Motor neuron (in vitro differentiated cells): ENCODE data around the gene STK24. TPM values are rescaled to one million over a fixed set of nuclear protein-coding genes. Genes with fewer than 3 reads are reported as not detected.
"Not testable (repeated sequence)": the region's sequence is repeated elsewhere in the genome, so short reads cannot be mapped to it uniquely, and the experiment has no call there.

Source experiments
- ATAC-seq, 8 experiments: fragments of 200-7000 bp; cut with Tn5 transposase; replicated peaks in 6 of 8; 2 replicates each; pipeline ENCODE4 v1.8.0; 2021; ENCODE audit warnings: mild to moderate bottlenecking in 8 of 8, moderate library complexity in 8 of 8
- H3K27ac ChIP-seq, 2 donors: fragments of 250-450 bp; sonication (Bioruptor Pico); 2 replicates each; pipeline ENCODE4 v1.9.0; 2021; ENCODE audit warnings: antibody characterized with exemption in 2 of 2, mild to moderate bottlenecking in 2 of 2, moderate library complexity in 1 of 2
- H3K4me1 ChIP-seq, 2 donors: fragments of 250-450 bp; sonication (Bioruptor Pico); replicated peaks in 1 of 2; 2 replicates each; pipeline ENCODE4 v1.6.1; 2021; ENCODE audit warnings: antibody characterized with exemption in 2 of 2, mild to moderate bottlenecking in 2 of 2, moderate library complexity in 1 of 2
- H3K4me3 ChIP-seq, 5 donors: fragments of 250-450 bp; sonication (Bioruptor Pico); 2 replicates each; pipeline ENCODE4 v1.9.0; 2021; ENCODE audit warnings: antibody characterized with exemption in 5 of 5, mild to moderate bottlenecking in 5 of 5, moderate library complexity in 4 of 5
- WGBS, 10 experiments: fragments of 450-650 bp; shearing (Covaris generic); methylation state at CpG; one replicate each; pipeline ENCODE4 v1.0.0; 2022; 5-methylcytosine and 5-hydroxymethylcytosine counted together
- in situ Hi-C, 9 experiments: fragments of 400-800 bp; cut with MboI; loops; one replicate each; pipeline ENCODE4 v1.15.0; 2021; ENCODE audit warnings: low sequenced_read_pairs in 9 of 9, low pct_unique_long_range_greater_than_20kb in 2 of 9; ENCODE audit not compliant: unreplicated experiment in 9 of 9
- total RNA-seq, 8 experiments: library from RNA; unstranded; fragments of 300-600 nt; gene quantifications; 2 replicates each; pipeline versions ENCODE4 v1.2.3 to v1.2.4, GENCODE V29; 2022

The STK24 gene
- total RNA-seq, 8 experiments from 2014 or later, result 25.9 to 60.0 (median 43.5) TPM

DNA sequence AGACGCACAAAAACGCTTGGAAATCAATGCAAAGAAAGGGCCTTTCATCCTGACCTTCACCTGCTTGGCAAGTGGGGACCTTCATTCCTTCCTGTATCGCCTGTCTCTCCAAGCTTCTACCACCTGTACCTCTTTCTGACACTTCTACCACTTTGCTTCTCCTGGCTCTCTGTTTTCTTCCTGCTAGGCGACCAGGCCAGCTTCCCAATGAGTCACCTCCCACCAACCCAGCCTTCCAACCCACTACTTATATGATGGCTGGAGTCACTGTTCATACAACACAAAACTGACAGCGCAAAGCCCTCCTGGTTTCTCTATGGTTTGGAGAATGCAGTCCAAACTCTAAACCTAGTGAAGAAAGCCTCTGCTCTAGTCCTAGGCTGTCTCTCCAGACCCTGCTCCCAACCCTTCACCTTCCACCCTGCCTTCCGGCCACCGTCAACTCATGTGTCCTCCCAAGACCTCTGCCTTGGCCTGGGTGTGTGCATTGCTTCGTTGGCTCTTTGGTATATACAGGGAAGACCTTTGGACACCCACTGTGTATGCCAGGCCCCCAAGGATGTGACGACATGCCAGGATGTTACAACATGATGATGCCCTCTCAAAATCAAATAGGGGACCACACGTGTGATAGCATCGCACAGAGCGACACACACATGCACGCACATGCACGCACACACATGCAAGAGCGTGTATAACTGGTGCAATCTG lies 148.5 kb downstream of the STK24 start:
- in situ Hi-C loops, result loop anchor here in 1 of 9 experiments (25.0 kb wide), 1 partner anchor 566 kb away; no protein-coding TSS in a partner anchor
- H3K4me1 ChIP-seq, result no peaks in the 10 kb centered on the region
- no peak for ATAC-seq
- H3K4me3 ChIP-seq, result no peak overlapping the region
- 74 to 100% (median 86%) methylated on average over 1 to 12 of the region's 15 CpGs; no CpG with 5 or more reads in 2 of the 10 experiments for WGBS, 10 experiments
- H3K27ac ChIP-seq, result no peak overlapping the region

DNA sequence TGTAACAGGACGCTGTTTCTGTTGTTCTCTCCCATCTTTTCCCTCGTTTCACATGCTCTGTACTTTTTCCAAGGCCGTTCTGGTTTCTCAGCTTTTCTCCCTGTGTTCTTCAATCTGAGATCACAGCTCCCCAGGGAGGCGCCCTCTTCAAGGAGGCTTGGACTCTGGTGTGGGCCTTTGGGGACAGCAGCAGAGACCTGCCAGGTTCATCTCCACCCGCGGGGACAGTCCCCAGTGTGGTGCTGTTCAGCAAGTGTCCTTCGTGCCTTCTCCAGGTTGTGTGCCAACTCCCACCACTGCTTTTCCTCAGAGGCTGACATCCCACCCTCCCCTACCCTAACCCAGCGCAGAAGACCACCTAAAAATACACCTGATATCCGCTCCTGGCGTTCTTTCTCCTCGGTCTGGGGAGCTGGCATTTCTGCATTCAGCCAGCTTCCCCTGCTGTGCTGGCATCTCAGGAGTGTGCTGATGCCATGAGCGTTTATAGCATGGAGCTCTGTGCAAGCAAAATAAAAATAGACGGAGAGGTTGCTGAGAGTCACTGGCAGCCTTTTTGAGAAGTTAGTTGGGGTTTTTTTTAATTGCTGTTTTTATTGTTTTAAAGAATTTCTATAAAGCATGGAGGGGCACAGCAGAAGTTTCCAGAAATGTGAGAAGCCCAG lies 149.4 kb downstream of the STK24 start:
- ATAC-seq, result no peak
- Histone ChIP-seq H3K27ac (no peak overlapping the region), H3K4me1 (no peaks in the 10 kb centered on the region), H3K4me3 (no peak overlapping the region)
- in situ Hi-C loops, result loop anchor here in 1 of 9 experiments (25.0 kb wide), 1 partner anchor 565 kb away; no protein-coding TSS in a partner anchor
- 54 to 100% (median 78%) methylated on average over 2 to 12 of the region's 13 CpGs; no CpG with 5 or more reads in 2 of the 10 experiments for WGBS, 10 experiments

DNA sequence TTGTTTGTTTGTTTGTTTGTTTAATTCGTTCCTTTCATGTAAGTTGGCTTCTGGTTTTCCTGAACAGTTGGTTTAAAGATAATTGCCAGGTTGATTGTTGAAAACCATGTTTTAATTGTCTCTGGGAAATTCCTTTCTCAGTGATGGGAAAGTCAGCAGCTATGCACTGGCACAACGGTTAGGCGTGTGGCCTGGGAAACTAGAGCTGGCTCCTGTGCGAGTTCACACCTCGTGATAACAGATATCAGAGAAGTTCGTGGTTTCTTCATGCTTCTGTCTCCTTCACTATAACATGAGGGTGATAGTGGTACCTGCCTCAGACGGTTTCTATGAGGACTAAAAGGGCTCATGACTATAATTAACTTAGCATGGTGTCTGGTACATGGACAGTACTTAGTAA lies 153.5 kb downstream of the STK24 start:
- Histone ChIP-seq H3K4me1 (peaks cover 0 to 8% of the 10 kb centered on the region in 2 donors), H3K27ac (no peak overlapping the region), H3K4me3 (no peak overlapping the region)
- ATAC-seq, result no peak
- in situ Hi-C loops, result loop anchor here in 4 of 9 experiments (25.0 kb wide), 3 partner anchors 286 to 436 kb away; partner anchors contain the start of gene FARP1 (in 2 of the 4)
- WGBS, 10 experiments, result 78 to 100% (median 85%) methylated on average over 1 to 6 of the region's 7 CpGs; no CpG with 5 or more reads in 3 of the 10 experiments

DNA sequence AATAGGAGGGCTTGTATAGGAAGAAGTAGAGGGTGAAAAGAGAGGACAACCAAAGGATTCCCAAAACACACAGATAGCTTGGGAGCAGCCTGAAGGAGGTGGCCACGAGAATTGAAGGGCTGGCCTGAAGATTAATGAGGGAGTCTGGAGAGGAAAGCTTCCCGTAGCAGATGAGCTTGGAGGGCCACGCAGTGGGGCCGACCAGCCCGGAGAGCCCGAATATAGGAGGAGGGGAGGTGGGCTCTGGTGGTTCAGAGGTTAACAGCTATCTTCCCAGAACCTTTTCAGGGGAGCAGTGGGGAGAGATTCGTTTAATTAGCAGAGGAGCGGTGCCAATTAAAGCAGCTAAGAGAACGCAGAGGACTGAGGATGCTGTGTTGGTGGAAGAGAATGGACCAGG lies 154.9 kb downstream of the STK24 start:
- Histone ChIP-seq H3K4me1 (peaks cover 0 to 8% of the 10 kb centered on the region in 2 donors), H3K4me3 (no peak overlapping the region), H3K27ac (no peak overlapping the region)
- in situ Hi-C loops, result loop anchor here in 4 of 9 experiments (25.0 kb wide), 3 partner anchors 285 to 435 kb away; partner anchors contain the start of gene FARP1 (in 2 of the 4)
- no peak for ATAC-seq
- 81 to 100% (median 91%) methylated on average over 1 to 8 of the region's 9 CpGs; no CpG with 5 or more reads in 2 of the 10 experiments for WGBS, 10 experiments

DNA sequence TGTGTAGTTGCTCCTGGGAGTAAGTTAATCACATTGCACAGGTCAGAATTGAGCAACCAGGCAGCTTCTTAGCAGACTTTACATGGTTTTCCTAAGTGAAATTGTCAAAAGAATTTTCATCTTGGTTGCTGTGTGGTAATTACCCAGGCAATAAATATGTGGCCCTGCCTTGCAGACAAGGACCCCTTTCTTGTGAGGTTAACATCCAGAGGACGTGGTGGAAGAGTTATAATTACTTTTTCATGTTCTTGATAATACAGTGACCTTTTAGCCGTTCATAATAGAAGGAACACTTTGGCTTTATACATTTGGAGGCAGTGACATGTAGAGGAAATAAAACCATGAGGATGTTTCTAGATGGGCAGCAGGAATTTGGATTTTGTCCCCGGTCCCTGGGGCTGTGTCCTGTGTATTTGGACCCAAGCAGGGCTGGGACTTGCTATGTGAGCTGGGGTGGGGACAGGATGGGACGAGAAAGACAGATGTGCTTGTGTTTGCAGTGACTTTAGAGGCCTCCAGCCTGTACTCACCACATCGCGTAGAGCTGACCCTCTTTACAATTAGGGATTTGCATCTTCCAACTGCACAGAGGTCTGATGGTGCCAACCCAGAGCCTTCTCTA lies 156.2 kb downstream of the STK24 start:
- no peak overlapping the region for H3K27ac ChIP-seq
- WGBS, 10 experiments, result 20 to 94% (median 55%) methylated on average over 1 to 5 of the region's 6 CpGs; no CpG with 5 or more reads in 2 of the 10 experiments

DNA sequence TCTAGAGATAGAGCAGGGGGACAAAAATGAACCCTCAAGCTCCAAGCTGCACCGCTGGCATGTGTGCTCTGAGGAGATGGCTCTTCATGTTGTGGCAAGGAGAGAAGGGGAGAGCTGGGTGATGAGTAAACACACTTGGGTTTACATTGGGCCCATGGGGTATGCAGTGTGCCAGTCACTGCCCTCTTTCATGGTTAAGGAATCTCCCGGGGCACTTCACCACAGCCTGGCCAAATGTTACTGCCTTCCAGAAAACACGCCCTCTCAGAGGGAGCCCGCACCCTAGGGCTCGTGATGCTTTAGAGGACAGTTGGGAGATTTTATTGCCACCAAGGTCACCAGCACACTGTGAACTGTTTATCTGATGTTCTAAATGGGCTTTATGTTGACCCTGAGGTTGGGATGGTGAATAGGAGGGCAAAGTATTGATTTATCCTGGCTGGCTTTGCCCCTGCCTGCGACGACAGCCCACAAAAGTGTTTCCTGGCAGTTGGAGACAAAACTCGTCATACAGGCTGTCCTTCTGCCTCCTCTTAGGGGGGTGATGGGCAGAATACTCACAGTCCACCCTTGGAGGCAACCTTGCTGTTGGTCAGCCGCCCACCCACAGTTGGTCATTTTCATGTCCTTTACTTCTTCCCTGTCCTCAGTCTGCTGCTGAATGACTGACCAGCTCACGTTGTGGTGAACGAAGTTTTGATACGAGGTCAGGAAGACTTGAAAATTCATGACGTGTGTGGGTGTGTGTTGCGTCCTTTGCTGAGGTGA lies 156.9 kb downstream of the STK24 start:
- no peak for ATAC-seq

More for the DNA sequence above, 156.2 kb downstream of the STK24 start:
- ATAC-seq, result peak in 1 of 8 experiments; percentile 64
- in situ Hi-C loops, result loop anchor here in 4 of 9 experiments (25.0 kb wide), 3 partner anchors 283 to 433 kb away; partner anchors contain the start of gene FARP1 (in 2 of the 4)
- H3K4me3 ChIP-seq, result no peak overlapping the region
- H3K4me1 ChIP-seq, result peaks cover 0 to 8% of the 10 kb centered on the region in 2 donors

DNA sequence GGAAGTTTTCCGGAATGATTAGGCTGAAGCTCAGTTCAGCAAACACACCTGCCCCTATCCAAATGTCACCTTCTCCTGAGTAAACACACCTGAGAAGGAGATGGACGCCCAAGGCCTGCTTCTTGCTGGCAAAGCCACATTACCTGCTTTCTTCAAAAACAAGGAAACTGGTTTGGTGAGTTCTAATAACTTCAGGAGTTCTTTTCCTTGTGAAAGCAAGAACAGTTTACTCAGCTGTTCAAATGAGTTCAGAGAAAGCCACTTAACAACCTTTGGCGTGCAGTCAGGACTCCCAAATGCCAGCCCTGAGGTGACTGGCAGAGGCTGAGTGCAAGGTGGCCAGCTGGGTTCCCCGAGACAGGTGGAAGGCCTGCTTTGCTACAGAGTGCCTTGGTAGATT lies 160.5 kb downstream of the STK24 start:
- peaks cover 4 to 9% of the 10 kb centered on the region in 2 donors for H3K4me1 ChIP-seq
- no peak for ATAC-seq
- in situ Hi-C loops, result loop anchor here in 4 of 9 experiments (25.0 kb wide), 3 partner anchors 279 to 429 kb away; partner anchors contain the start of gene FARP1 (in 2 of the 4)
- no peak overlapping the region for H3K4me3 ChIP-seq
- H3K27ac ChIP-seq, result no peak overlapping the region
- 80 to 100% (median 92%) methylated on average over 2 to 4 of the region's 4 CpGs; no CpG with 5 or more reads in 3 of the 10 experiments for WGBS, 10 experiments

More for the DNA sequence above, 156.9 kb downstream of the STK24 start:
- no peak overlapping the region for H3K4me3 ChIP-seq
- in situ Hi-C loops, result loop anchor here in 4 of 9 experiments (25.0 kb wide), 3 partner anchors 283 to 433 kb away; partner anchors contain the start of gene FARP1 (in 2 of the 4)
- no peak overlapping the region for H3K27ac ChIP-seq
- H3K4me1 ChIP-seq, result peaks cover 0 to 8% of the 10 kb centered on the region in 2 donors
- 64 to 100% (median 85%) methylated on average over 1 to 11 of the region's 14 CpGs; no CpG with 5 or more reads in 1 of the 10 experiments for WGBS, 10 experiments

DNA sequence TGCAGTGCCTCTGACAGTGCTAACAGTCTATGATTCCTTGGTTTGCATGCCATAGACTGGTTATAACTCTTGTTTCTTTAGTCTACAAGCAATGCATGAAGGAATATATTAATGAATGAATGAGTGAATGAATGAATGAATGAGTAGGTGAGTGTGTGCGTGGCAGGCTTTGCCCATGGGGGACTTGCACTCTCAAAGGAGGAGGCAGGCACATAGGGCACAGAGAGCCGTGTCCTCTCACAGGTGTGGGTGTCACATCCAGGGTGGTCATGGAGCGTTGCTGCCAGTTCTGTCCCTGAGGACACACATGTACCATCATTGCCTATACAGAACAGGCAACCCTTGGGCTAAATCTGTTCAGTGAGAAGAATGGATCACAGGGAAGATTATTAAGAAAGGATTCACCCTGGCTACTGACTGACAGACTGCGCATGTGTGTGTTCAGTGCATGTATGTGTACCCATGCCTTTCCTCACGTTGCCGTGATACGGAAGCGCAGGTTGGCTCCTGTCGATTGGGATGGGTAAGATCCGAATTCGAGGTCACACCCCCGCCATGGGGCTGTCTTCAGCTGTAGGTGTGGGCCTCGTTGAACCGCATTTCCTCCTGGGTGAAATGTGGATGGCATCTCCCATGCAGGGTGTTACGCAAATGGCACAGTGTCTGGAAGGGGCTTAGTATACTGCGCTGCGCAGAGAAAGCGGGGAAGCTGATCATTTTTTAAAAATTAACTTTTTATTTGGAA lies 161.4 kb downstream of the STK24 start:
- WGBS, 10 experiments, result 89 to 100% (median 98%) methylated on average over 1 to 10 of the region's 18 CpGs
- no peak for ATAC-seq
- H3K4me1 ChIP-seq, result peaks cover 11 to 18% of the 10 kb centered on the region in 2 donors
- in situ Hi-C loops, result loop anchor here in 4 of 9 experiments (25.0 kb wide), 3 partner anchors 278 to 428 kb away; partner anchors contain the start of gene FARP1 (in 2 of the 4)
- H3K27ac ChIP-seq, result no peak overlapping the region
- no peak overlapping the region for H3K4me3 ChIP-seq

DNA sequence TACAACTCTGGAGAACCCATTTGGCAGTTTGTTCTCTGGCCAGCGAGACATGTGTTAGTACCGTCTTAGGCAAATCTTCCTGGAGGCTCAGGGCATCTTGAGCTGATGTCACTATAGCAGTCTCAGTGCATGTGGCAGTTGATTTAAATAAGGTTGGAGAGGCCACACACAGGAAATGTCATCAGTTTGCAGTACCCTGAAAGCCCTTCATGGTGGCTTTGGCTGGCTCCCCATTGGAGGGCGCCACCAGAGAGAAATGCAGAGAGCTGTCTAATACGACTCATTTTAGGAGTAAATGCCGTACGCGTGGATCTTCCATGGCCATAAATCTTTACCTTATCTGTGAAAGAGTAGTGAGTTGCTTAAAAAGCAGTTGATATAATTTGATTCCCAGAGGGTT lies 163.1 kb downstream of the STK24 start:
- no peak overlapping the region for H3K4me3 ChIP-seq
- no peak overlapping the region for H3K27ac ChIP-seq
- in situ Hi-C loops, result loop anchor here in 4 of 9 experiments (25.0 kb wide), 3 partner anchors 276 to 426 kb away; partner anchors contain the start of gene FARP1 (in 2 of the 4)
- ATAC-seq, result no peak
- 75 to 100% (median 97%) methylated on average over 1 to 7 of the region's 7 CpGs; no CpG with 5 or more reads in 2 of the 10 experiments for WGBS, 10 experiments
- H3K4me1 ChIP-seq, result peaks cover 11% of the 10 kb centered on the region in 2 donors

DNA sequence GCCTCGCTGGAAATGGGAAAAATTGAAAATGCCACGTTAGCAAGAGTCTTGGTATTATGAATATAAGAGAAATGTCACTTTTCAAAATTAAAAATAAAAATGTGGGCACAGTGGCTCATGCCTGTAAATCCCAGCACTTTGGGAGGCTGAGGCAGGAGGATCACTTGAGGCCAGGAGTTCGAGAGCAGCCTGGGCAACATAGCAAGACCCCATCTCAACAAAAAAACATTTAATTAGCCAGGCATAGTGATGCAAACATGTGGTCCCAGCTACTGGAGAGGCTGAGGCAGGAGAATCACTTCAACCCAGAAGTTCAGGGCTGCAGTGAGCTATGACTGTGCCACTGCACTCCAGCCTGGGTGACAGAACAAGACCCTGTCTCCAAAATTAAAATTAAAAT lies 163.6 kb downstream of the STK24 start:
- ATAC-seq, H3K4me3 ChIP-seq, H3K27ac ChIP-seq: not testable (repeated sequence)
- 50 to 100% (median 90%) methylated on average over 1 to 3 of the region's 3 CpGs; no CpG with 5 or more reads in 3 of the 10 experiments for WGBS, 10 experiments
- in situ Hi-C loops, result loop anchor here in 4 of 9 experiments (25.0 kb wide), 3 partner anchors 276 to 426 kb away; partner anchors contain the start of gene FARP1 (in 2 of the 4)
- peaks cover 11% of the 10 kb centered on the region in 2 donors for H3K4me1 ChIP-seq

DNA sequence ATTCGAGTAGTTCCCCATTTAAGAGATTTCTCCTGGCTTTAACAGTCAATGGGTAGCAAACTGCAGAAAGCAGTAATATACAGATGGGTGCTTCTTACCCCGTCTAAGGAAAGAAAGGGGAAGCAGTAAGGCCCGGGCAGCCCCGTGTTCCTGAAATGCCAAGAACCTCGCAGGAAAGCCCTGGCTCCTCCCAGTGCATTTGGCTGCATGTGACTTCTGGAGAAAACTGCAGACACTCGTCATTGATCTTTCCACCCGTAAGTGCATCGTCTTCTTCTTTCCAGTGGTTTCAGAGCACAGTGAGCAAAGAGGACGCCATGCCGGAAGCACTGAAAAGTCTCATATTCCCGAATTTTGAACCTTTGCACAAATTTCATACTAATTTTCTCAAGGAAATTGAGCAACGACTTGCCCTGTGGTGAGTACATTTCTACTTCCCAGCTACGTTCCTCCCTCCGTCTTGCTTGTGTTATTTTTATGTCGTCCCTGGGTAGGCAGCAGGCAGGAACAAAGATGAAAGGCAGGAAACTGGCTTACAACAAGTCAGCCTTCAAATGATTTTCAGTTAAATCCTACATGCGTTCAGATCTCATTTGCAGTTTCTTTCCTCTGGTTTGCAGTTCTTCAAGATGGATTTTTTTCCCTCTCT lies 165.2 kb downstream of the STK24 start:
- peak in 1 of 8 experiments; percentile 26 for ATAC-seq
- peaks cover 11% of the 10 kb centered on the region in 2 donors for H3K4me1 ChIP-seq
- H3K4me3 ChIP-seq, result no peak overlapping the region
- in situ Hi-C loops, result loop anchor here in 4 of 9 experiments (25.0 kb wide), 3 partner anchors 274 to 424 kb away; partner anchors contain the start of gene FARP1 (in 2 of the 4)
- 26 to 91% (median 81%) methylated on average over 3 to 13 of the region's 16 CpGs; no CpG with 5 or more reads in 1 of the 10 experiments for WGBS, 10 experiments
- H3K27ac ChIP-seq, result no peak overlapping the region
